Measurements from ENCODE around the gene SMNDC1.

SMNDC1 gene

DNA sequence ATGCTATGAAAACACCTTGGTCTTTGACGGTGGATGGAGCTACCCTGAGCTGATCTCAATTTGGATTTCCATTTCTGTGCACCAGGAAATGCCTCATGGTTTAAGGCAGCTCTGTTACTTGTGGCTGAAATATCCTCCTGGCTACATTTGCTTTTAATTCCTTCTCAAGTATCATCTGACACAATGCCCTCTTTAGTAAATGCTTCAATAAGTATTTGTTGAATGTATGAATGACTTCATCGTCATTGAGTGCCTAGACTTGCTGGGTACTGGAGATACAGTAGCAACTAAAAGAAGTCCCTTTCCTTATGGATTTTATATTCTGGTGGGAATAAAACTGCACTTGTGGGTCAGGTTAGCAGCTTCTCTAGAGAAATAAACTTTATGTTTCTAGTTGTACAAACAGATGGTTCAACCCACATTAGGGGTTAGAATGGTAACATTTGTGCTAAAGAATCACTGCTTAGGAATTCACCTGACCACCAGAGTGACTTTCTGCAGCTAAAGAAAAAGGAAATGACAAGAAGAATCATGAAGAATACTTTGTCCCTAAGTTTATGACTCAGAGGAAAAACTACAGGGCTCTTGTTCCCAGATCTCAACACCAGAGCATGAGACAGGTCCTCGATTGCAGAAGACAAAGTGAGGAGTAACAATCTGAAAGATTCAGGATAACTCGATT is 21.8 kb upstream of the SMNDC1 start:
- no peak for DNase-seq

DNA sequence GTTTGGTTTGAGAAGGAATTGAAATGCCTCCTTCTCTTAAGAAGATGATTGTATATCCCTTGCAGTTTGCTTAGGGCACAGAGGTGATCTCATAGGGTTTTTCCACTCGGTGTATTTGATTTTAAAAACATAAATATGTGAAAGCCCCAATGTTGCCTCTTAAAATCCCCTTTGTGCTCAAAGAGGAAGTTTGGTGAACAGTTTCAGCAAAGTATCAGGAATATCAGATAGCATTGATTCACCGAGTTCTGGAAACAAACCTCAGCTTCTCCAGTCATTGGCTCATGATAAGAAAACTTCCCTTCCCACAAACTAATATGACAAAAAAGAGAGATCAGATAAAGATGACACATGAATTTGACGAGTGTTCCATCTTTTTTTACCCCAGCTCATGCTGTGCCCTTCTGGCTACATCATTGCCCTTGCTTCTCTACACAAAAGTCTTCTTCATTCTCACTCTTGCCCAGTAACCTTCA is 20.1 kb upstream of the SMNDC1 start:
- no peak for DNase-seq

DNA sequence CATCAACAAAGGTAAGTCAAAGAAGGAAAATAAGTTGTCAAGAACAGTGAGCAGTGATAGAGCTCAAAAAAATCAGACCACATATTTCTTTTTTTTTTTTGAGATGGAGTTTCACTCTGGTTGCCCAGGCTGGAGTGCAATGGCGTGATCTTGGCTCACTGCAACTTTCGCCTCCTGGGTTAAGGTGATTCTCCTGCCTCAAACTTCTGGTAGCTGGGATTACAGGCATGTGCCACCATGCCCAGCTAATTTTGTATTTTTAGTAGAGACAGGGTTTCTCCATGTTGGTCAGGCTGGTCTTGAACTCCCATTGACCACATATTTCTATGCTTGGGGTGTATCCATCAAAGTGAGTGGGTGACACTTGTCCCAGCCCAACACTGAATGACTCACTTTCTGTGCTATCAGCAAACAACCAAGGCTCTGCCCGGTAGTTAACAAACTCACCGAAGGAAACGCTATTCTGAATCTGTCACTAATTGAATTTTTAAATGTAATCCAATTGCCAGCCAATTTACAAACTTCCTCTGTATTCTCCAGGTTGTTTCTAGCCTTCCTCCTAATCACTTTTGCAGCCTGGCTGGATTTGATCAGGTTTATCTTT is 19.6 kb upstream of the SMNDC1 start:
- DNase-seq, result no peak

DNA sequence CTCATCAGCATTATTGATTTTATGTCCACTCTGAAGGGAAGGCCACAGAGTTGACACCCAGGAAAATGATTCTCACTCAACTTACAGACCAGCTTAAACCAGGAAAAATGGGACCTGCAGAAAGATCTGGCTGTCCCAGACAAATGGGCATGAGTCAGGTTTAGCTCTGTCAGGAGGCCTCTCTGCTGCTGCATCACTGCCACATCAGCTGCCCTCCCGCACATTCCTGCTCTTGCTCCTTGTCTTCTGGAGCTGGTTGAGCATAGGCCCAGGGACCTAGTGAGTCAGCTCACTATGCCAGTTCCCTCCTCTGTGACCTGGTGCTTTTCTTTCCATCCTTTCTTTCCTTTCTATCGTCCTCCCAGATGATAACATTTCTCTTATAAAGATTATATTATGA is 18.8 kb upstream of the SMNDC1 start:
- DNase-seq, result no peak

DNA sequence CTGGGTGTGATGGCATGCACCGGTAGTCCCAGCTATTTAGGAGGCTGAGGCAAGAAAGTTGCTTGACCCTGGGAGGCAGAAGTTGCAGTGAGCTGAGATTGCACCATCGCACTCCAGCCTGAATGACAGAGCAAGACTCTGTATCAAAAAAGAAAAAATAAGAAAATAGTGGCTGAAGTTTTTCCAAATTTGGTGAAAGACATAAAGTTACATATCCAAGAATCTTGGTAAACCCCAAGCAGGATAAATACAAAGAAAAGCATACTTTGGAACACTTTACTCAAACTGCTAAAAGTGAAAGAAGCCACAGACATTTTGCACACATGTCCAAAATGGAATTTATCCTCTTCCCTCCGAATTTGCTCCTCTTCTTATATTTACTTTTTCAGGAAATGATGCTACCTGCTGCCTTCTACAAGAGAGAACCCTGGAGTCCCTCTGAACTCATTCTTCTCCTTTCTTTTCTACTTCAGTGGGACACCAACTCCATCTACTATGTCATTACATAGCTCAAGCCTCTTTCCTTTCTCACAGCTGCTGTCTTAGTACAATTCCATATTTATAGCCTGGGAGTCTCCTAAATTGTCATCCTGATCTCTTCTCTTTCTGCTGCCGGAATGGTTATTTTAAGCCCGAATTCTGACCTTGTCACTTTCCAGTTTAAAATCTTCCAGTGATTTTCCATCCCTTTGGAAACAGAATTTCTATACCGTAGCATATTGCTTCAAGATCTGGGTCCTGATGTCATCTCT is 17.3 kb upstream of the SMNDC1 start:
- DNase-seq, result no peak

DNA sequence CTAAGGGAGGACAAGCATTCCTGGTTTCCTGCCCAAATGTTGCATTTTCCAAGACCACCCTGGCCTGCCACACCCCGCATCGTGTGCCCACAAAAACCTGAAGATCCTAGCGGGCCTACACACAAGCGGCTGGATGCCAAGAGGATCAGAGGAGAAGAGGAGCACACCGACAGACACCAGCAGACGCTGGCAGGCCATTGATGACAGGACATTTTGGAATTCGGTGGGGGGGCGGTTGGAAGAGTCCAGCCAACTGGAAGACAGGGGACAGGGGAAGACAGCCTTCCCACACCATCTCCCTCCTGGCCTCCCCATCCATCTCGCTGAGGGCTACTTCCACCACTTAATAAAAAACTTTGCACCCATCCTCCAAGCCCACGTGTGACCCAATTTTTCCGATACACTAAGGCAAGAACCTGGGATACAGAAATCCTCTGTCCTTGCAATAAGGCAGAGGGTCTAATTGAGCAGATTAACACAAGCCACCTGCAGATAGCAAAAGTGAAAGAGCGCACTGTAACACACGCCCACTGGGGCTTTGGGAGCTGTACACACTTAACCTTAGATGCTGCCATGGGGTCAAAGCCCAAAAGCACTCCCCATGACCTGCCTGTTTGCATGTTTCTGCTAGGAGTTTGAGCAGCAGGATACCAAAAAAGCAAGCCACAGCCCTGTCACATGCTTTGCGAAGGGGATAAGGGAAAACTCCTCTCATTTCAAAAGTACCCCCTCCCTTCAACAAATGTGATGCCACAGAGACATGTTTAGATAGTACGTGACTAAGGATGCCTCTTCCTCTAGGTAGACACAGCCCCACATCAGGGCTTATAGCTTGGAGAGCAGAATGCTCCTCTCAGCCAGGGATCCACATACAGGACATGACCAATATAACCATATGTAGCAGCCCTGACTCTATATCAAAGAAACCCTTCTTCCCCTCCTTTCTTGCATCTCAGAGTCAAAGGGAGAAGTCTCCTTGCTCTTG is 13.4 kb upstream of the SMNDC1 start:
- no peak for DNase-seq

DNA sequence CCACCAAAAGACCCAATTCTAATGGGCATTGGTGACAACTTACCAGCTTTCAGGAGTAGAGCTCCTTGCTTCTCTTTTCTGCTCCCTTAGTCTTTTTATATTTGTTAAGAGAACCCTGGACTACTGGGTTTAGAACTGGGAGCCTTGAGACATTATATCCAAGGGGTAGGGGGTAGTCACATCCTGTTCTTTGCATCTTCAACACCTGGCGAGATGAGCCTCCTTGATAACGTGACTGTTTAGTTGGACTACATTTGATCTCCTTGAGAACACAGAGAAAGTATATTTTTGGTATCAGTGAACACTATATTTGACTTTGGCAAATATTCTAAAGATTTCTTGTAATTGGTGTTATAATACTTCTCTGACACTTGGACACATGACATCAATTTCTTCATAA is 9.0 kb upstream of the SMNDC1 start:
- DNase-seq, result no peak

DNA sequence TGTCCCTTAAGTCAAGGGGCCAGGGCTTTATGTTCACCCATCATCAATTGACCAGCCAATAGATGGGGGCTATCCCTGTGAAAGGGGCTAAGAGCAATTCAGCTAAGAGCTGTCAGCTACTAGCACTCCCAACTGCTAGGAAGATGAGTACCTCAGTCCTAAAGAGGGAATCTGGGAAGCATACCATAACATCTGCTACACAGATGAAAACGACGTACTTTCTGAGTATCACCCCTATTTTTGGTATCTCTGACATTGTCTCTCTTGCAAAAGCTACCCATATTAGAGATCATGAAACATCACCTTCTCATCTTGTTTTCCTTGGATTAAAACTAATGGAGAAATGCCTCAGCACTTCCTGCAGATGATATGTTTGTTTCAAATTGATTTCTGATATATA is 7.5 kb upstream of the SMNDC1 start:
- no peak for DNase-seq

DNA sequence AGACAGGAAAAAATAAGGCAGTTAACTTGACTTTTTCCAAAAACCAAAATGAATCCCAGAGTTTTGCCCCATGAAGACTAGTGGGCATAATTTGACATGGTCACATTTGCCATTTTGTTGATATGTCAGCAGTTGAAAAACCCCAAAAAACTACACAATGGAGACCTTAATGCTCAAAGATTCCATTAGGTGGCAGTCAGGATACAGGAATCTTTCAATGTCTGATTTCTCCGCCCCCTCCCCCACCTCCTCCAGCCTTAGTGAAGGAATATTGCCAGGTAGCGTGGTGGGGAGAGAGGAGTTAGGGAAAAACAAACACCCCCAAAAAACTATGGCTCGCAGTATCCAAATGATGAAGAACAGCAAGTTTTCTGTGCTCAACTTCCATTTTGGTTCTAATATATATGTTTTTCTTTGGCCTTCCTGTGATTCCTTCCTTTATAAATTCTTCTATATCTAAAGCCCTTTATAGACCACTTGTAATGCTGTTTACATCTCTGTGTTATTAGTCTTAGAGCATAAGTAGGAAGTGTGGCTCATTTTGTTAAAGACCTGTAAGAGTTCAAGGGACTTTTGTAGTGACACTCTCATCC is 6.7 kb upstream of the SMNDC1 start:
- no peak for DNase-seq

DNA sequence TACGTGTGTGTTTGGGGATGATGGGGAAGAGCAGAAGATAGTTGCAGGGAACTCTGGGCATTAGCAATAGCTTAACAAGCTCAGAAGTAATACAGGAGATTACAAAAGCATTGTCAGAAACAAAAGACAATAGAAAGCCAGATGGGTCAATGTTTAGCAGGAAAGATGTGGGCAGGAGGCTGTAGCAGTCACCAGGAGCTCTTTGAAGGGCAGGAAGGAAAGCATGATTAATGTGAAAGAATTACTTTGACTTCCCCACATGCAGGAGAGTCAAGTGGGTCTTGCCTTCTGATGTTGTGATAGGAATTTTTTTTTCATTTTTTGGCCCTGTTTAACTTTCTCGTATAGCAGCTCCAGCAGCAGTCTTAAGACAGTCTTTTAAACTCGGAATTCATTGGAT is 6.0 kb upstream of the SMNDC1 start:
- DNase-seq, result no peak

DNA sequence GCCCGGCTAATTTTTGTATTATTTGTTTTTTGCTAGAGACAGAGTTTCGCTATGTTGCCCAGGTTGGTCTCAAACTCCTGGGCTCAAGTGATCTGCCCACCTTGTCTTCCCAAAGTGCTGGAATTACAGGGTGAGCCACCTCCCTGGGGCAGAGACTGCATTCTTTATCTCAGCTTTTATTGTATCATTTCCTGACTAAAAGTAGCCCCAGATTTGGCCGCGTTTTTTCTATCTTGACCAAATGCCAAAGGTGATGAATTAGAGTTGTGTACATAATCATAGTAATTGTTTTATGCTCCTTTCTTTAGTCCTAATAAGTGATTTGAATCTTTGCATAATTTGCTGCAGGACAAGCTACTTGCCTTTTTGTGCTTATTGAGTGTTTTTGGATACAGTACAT is 3.1 kb upstream of the SMNDC1 start:
- no peak for DNase-seq

DNA sequence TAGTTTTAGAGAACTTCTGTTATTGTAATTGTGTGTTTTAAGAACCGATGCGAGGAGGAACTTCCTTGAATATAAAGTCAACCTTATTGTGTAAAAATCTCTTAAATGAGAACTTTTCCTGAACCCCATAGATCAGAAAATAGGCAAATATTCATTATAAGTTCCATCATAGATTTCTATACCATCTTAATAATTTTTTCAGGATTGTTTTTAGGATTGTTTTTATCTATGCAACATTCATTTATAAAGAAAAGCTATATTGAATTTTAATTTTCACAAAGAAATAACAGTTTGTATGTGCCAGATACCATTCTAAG is 1.7 kb upstream of the SMNDC1 start:
- no peak for DNase-seq

DNA sequence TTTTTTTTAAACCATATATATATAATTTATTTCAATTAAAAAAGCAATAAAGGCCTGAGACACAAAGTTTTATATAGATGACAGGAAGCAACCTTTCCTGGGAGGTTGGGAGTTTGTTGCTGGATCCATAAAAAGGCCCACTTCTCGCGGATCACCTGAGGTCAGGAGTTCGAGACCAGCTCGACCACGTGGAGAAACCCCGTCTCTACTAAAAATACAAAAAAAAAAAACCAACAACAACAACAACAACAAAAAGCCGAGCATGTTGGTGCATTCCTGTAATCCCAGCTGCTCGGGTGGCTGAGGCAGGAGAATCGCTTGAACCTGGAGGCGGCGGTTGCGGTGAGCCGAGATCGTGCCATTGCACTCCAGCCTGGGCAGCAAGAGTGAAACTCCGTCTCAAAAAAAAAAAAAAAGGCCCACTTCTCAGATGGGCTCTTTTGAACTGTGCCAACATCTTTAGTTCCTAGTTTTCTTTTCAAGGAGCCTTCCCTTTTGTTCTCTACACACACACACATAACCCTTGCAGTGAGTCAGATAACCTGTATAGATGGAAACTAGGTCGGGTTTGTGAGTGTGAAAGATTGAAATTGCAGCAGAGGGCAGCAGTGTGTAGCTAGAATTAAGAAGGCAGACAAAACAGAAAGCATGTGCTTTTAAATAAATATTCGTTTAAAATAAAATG is 1.2 kb upstream of the SMNDC1 start:
- peak; percentile 33 for DNase-seq

DNA sequence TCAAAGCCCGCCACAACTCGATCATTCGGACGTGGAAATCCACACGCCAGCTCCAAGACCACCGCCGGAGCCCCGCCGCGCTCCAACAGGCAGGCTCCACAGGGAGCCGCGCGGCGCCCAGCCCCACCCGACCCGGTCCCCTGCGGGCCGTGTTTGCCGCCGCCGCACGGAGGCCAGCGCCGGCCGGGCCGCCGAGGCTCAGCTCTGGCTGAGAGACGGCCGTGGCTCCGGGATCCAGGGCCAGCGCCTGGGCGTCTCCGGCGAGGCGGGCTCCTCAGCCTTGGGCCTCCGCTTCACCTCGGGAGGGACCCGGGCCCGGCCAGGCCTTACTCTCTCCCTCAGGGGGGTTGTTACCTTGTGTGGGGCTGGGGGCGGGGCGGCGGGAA is 333 bp downstream of the SMNDC1 start:
- no peak for DNase-seq

DNA sequence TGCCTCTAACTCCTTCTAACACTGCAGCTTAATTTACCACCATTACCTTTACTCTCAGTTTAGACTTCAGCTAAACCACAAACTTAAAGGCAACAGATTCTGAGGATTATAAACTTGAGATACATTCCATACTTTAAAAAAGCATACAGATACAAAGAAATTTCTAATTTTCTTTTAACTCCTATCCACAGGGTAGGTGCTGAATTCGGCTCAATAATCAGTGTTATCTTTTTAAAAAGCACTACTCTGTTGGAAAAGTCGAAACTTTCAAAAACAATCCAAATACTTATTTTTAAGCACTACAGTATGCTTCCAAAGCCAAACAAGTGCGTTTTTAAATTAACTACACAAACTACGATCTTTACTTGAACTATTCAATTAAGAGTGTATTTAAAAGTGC is 1.0 kb downstream of the SMNDC1 start:
- DNase-seq, result no peak

DNA sequence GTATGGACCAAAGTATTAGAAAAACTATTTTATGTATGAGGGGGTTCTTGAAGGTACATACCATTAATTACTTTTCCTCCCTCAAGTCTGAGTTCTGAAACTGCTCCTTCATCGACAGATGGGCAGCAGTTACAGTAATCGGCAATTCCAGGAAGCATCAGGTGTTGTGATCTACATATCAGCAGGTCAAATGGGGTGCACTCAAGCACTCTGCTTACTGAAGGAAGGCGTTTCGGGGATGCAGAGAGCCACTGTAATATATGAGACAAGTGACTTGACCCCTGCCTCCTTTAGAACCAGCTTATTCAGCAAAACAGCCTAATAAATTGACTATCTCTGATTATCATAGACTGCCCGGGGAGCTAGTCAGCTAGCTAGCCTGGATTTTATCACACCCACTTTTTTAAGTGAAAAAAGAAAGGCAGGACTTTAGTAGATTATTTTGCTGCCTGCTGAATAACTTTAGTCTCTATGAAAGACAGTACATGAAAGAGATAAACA is 4.2 kb downstream of the SMNDC1 start:
- no peak for DNase-seq

DNA sequence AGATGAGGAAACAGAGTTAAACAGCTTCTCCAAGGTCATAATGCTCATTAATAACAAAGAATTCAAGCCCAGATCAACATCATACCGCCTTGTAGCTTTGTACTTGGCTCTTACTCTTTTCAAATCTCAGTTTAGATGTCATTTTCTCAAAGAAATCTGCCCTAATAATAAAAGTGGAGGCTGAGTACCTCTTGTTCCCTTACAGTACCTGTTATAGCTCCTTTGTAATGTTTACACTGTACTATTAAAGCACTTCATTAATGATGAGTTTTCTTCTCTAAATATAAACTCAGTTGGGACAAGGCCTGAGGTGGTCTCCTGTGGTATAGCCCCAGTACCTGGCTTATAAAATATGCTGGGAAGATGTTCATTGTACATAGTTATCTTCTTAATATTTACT is 7.8 kb downstream of the SMNDC1 start:
- no peak for DNase-seq

DNA sequence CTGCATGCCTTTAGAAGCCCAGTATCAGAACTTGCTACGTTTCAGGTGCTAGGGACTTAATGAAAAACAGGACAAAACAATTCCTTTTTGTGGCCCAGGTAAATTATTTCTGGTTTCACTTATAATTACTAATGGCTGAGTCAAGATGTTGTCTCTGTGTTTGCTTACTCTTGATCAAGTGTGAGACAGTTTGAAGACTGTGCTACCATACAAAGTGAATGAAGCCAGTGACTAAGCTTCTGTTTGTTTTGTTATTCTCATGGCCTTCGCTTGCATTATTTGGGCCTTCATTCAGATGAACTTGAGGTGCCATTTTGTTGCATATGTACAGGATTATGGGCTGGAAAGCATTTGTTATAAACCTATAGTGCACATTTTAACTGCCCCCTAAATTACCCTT is 17.9 kb downstream of the SMNDC1 start:
- no peak for DNase-seq

DNA sequence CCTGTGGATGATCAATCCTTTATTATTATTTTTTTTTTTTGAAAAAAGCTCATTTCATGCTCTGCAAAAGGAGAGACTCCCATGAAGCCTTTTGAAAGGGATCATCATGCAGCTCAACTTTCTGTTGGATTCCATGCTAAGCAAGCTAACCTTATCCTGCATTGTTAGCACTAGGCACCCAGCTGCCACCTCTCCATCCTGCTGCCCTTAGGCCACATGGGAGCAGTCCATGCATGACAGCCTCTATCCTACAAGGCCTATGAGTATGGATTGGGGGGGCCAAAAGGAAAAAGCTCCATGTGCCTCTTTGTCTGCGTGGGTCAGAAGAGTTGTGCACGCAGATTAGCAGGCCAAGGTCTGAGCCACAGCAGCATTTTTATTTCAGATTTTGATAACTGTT is 19.2 kb downstream of the SMNDC1 start:
- DNase-seq, result no peak

DNA sequence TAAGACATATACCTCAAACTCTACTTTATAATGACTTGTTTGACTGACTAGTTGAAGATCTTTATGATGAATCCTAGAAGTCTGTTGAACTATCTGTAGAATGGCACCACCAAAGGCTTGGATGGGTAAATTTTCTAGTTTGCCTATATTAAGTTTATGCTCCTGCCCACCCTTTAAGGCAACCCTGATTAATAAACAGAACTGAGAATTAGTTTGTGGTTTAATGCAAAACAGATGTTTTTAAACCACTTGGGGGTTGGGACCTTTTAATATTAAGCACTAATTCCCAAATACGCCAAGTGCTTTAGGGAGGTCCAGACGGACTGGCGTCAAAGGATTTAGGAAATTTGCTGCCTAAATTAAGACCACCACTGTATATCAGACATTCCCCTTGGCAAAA is 20.5 kb downstream of the SMNDC1 start:
- DNase-seq, result no peak

DNA sequence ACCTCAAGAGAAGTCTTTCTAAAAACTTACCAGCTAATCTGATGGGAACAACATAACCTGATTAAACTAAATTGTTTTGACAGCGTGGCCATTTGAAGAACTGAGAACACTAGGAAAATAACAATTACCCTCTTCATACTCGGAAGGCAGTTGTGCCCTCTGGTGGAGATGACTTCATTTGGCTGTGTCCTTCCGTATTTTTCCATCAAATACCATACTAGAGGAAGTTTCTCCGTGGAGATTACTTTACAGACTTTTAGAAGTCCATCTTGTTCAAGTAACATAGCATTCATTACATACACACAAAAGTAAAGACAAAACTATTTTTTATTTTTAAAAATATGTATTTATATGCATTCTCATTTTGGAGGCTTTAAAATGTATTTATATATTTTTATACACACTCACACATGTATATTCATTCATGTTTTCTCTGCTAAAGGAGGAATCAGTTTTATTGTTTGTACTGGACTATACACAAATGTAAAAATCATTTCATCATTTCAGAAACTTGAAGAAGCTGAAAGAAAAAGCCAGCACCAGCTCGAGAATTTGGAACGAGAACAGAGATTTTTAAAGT is 25.2 kb downstream of the SMNDC1 start:
- no peak for DNase-seq

Measured in NCI-H1417 treated with DMSO at 0.1 percent for 48 hours (cell line).